A549 (cell line): ENCODE results near the gene GXYLT1. TPM values are rescaled to one million over a fixed set of nuclear protein-coding genes. Genes with fewer than 3 reads are reported as not detected.
A peak's percentile ranks its signal among the peaks of the same experiment; 100 is the strongest.

Experiments used
- ATAC-seq, 2 experiments: fragments of 200-7000 bp in 1 of 2; fragments of >200 bp in 1 of 2; cut with Nextera tagmentation in 1 of 2; cut with Tn5 transposase in 1 of 2; 3 replicates each; pipeline versions ENCODE4 v1.8.0 to v1.9.1; 2018 to 2020; ENCODE audit warnings: mild to moderate bottlenecking in 1 of 2, moderate library complexity in 1 of 2
- CTCF ChIA-PET: fragments of 300-600 bp; sonication (Branson Sonifier 250); formaldehyde crosslinking; extraction: SDS; loops from one replicate; lab custom pipeline; 2021; ENCODE audit warnings: antibody characterized with exemption, inconsistent platforms; lab: Yijun Ruan, JAX
- POLR2A ChIA-PET: fragments of 350-600 bp; formaldehyde crosslinking; extraction: SDS; loops from one replicate; lab custom pipeline; 2021; ENCODE audit warnings: antibody characterized with exemption, inconsistent platforms; lab: Yijun Ruan, JAX
- DNase-seq, 2 experiments: peaks; one replicate each; pipeline versions ENCODE4 v3.0.0 to v3.0.0-alpha.2; 2011 to 2016; ENCODE audit warnings: low read depth in 1 of 2, low spot score in 1 of 2
- FAIRE-seq: peaks from 2 replicates; lab custom pipeline; 2011; peaks lifted over from hg19 to GRCh38; lab: Jason Lieb, UNC
- H3K27ac ChIP-seq, 2 experiments: fragments of >200 bp; sonication (Bioruptor Twin); formaldehyde crosslinking; 3 replicates each; pipeline ENCODE4 v1.5.1; 2016 to 2017
- H3K4me1 ChIP-seq: fragments of >200 bp; sonication (Bioruptor Twin); formaldehyde crosslinking; 3 replicates; pipeline ENCODE4 v1.6.1; 2016
- H3K4me2 ChIP-seq: fragments of >200 bp; sonication (Bioruptor Twin); formaldehyde crosslinking; 3 replicates; pipeline ENCODE4 v1.6.1; 2016
- H3K4me3 ChIP-seq: fragments of >200 bp; sonication (Bioruptor Twin); formaldehyde crosslinking; 3 replicates; pipeline ENCODE4 v1.5.1; 2016
- H3K9me3 ChIP-seq: fragments of >200 bp; sonication (Bioruptor Twin); formaldehyde crosslinking; 3 replicates; pipeline ENCODE4 v1.6.1; 2016
- BHLHE40 ChIP-seq: IDR thresholded peaks from 2 replicates; pipeline ENCODE4 v1.6.1; 2012; ENCODE audit warnings: low read depth, low read length, inconsistent platforms
- CBX2 ChIP-seq: fragments of 200-600 bp; sonication (generic); IDR thresholded peaks from 2 replicates; pipeline ENCODE4 v1.6.1; 2016; ENCODE audit warnings: low read depth, mild to moderate bottlenecking, borderline replicate concordance
- CEBPB ChIP-seq, 2 experiments: fragments of >200 bp in 1 of 2; sonication (Bioruptor Twin) in 1 of 2; formaldehyde crosslinking in 1 of 2; IDR thresholded peaks; 2 replicates each; pipeline ENCODE4 v1.6.1; 2012 to 2016
- CHD2 ChIP-seq: fragments of 150-350 bp; IDR thresholded peaks from 2 replicates; pipeline ENCODE4 v1.6.1; 2014; ENCODE audit warnings: low read length; ENCODE audit not compliant: partially characterized antibody
- CHD4 ChIP-seq: fragments of 200-600 bp; sonication (generic); IDR thresholded peaks from 2 replicates; pipeline ENCODE4 v1.6.1; 2016; ENCODE audit warnings: antibody characterized with exemption, mild to moderate bottlenecking, borderline replicate concordance
- EHF ChIP-seq: fragments of 250-450 bp; sonication (Bioruptor Pico); IDR thresholded peaks from 2 replicates; pipeline ENCODE4 v1.5.0; 2020; ENCODE audit warnings: mild to moderate bottlenecking
- ESRRA ChIP-seq: fragments of 150-350 bp; IDR thresholded peaks from 2 replicates; pipeline ENCODE4 v1.6.1; 2014; ENCODE audit warnings: mild to moderate bottlenecking, low read length, borderline replicate concordance
- FOSB ChIP-seq: fragments of 250-450 bp; sonication (Bioruptor Pico); IDR thresholded peaks from 2 replicates; pipeline ENCODE4 v1.5.0; 2020; ENCODE audit warnings: mild to moderate bottlenecking, moderate library complexity
- FOSL2 ChIP-seq, 2 experiments: fragments of 450-650 bp in 1 of 2; fragments of >200 bp in 1 of 2; sonication (Bioruptor Twin) in 1 of 2; formaldehyde crosslinking; IDR thresholded peaks; 2 replicates each; pipeline versions ENCODE4 v1.5.0 to v1.6.1; 2016 to 2020; ENCODE audit warnings: mild to moderate bottlenecking in 1 of 2, moderate library complexity in 1 of 2
- GATA3 ChIP-seq: IDR thresholded peaks from 2 replicates; pipeline ENCODE4 v1.6.1; 2012; ENCODE audit warnings: borderline replicate concordance
- HEYL ChIP-seq: fragments of 250-450 bp; sonication (Bioruptor Pico); IDR thresholded peaks from 2 replicates; pipeline ENCODE4 v1.8.0; 2021; ENCODE audit warnings: mild to moderate bottlenecking, moderate library complexity
- HOXA7 ChIP-seq: fragments of 250-450 bp; sonication (Bioruptor Pico); IDR thresholded peaks from 2 replicates; pipeline ENCODE4 v1.5.0; 2020; ENCODE audit warnings: mild to moderate bottlenecking, moderate library complexity
- HOXB13 ChIP-seq: fragments of 250-450 bp; sonication (Bioruptor Pico); IDR thresholded peaks from 2 replicates; pipeline ENCODE4 v1.5.0; 2020; ENCODE audit warnings: low read depth, mild to moderate bottlenecking, moderate library complexity
- JUNB ChIP-seq: fragments of >200 bp; sonication (Bioruptor Twin); formaldehyde crosslinking; IDR thresholded peaks from 2 replicates; pipeline ENCODE4 v1.6.1; 2016
- KDM1A ChIP-seq: fragments of 200-600 bp; sonication (generic); IDR thresholded peaks from 2 replicates; pipeline ENCODE4 v1.6.1; 2016; ENCODE audit warnings: low read depth, mild to moderate bottlenecking
- MAFK ChIP-seq: fragments of 450-650 bp; IDR thresholded peaks from 2 replicates; pipeline ENCODE4 v1.6.1; 2014; ENCODE audit not compliant: partially characterized antibody
- NFE2L2 ChIP-seq: fragments of 150-350 bp; conservative IDR thresholded peaks from 2 replicates; pipeline ENCODE4 v1.6.1; 2014; ENCODE audit warnings: low read length
- NR3C1 ChIP-seq: fragments of >200 bp; sonication (Bioruptor Twin); formaldehyde crosslinking; IDR thresholded peaks from 3 replicates; pipeline ENCODE4 v1.6.1; 2017
- RAD21 ChIP-seq, 2 experiments: fragments of >200 bp in 1 of 2; sonication (Bioruptor Twin) in 1 of 2; formaldehyde crosslinking in 1 of 2; IDR thresholded peaks in 1 of 2; conservative IDR thresholded peaks in 1 of 2; 2 replicates in 1 of 2; 3 replicates in 1 of 2; pipeline ENCODE4 v1.6.1; 2012 to 2018; ENCODE audit warnings: inconsistent platforms in 1 of 2
- RARB ChIP-seq: fragments of 250-450 bp; sonication (Bioruptor Pico); IDR thresholded peaks from 2 replicates; pipeline ENCODE4 v1.8.0; 2021; ENCODE audit warnings: mild to moderate bottlenecking, moderate library complexity
- RCOR1 ChIP-seq: fragments of 150-350 bp; IDR thresholded peaks from 2 replicates; pipeline ENCODE4 v1.6.1; 2014; ENCODE audit warnings: antibody characterized with exemption, low read length, low read depth
- RFX5 ChIP-seq: fragments of 450-650 bp; IDR thresholded peaks from 2 replicates; pipeline ENCODE4 v1.7.1; 2014; ENCODE audit warnings: antibody characterized with exemption, mild to moderate bottlenecking, moderate library complexity
- SMC3 ChIP-seq: fragments of >200 bp; sonication (Bioruptor Twin); formaldehyde crosslinking; IDR thresholded peaks from 3 replicates; pipeline ENCODE4 v1.6.1; 2018; ENCODE audit warnings: inconsistent platforms
- SREBF2 ChIP-seq: fragments of 450-650 bp; IDR thresholded peaks from 2 replicates; pipeline ENCODE4 v1.6.1; 2014; ENCODE audit warnings: mild to moderate bottlenecking, moderate library complexity
- TFCP2L1 ChIP-seq: fragments of 250-450 bp; sonication (Bioruptor Pico); IDR thresholded peaks from 2 replicates; pipeline ENCODE4 v1.5.0; 2021; ENCODE audit warnings: mild to moderate bottlenecking
- ZSCAN20 ChIP-seq: fragments of 250-450 bp; sonication (Bioruptor Pico); IDR thresholded peaks from 2 replicates; pipeline ENCODE4 v1.8.0; 2022; ENCODE audit warnings: mild to moderate bottlenecking, moderate library complexity
- WGBS: methylation state at CpG from one replicate; pipeline ENCODE4 v1.1.6; 2017; ENCODE audit errors: missing lambda C conversion rate; 5-methylcytosine and 5-hydroxymethylcytosine counted together
- polyA plus RNA-seq, 4 experiments: library from polyadenylated mRNA; depleted of rRNA in 3 of 4; stranded (reverse); fragments of >200 nt; fragmentation: RNase III in 1 of 4; extraction: RNeasy Plus Mini Kit Qiagen cat#74134 plus additional on column Dnase treatment in 1 of 4; gene quantifications; 2 replicates in 3 of 4; 3 replicates in 1 of 4; pipeline ENCODE4 v1.2.3, GENCODE V29; 2011 to 2017
- TF ChIP-seq, protein P1 (sequence below): fragments of 150-350 bp; IDR thresholded peaks from 2 replicates; pipeline ENCODE4 v1.6.1; 2014; ENCODE audit warnings: low read depth, mild to moderate bottlenecking, low read length
- TF ChIP-seq, protein P2 (sequence below): fragments of >200 bp; sonication (Bioruptor Twin); formaldehyde crosslinking; IDR thresholded peaks from 3 replicates; pipeline ENCODE4 v1.5.1; 2016
- TF ChIP-seq, protein P3 (sequence below): fragments of 450-650 bp; IDR thresholded peaks from 2 replicates; pipeline ENCODE4 v1.6.1; 2014; ENCODE audit warnings: antibody characterized with exemption
- TF ChIP-seq, protein P4 (sequence below): fragments of >200 bp; sonication (Bioruptor Twin); formaldehyde crosslinking; IDR thresholded peaks from 3 replicates; pipeline ENCODE4 v1.6.1; 2016
- TF ChIP-seq, protein P5 (sequence below): IDR thresholded peaks from 2 replicates; pipeline ENCODE4 v1.6.1; 2012; ENCODE audit warnings: low read depth, borderline replicate concordance
- TF ChIP-seq, protein P6 (sequence below): IDR thresholded peaks from 2 replicates; pipeline ENCODE4 v1.6.1; 2012
- TF ChIP-seq, protein P7 (sequence below): fragments of >200 bp; sonication (Bioruptor Twin); formaldehyde crosslinking; IDR thresholded peaks from 2 replicates; pipeline ENCODE4 v1.6.1; 2016

Gene GXYLT1
- polyA plus RNA-seq, 2 of the 4 experiments (the other 2 are of a cell fraction) = 11.2 to 25.0 TPM

DNA sequence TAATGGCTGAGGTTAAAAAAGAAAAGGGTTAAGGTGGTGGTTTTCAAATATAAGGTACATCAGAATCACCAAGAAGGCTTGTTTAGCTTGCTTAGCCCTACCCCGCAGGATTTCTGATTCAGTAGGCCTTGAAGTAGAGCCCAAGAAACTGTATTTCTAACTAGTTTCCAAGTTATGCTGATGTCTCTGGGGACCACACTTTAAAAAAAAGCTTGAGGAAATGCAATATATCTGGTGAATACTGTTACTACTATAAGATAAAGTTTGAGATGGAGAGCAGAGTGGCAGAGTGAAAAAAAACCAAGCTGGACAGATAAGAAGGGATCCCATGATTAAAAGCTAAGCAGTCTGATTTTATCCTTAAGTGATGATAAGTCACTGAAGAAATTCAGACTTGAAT lies 18.3 kb upstream of the GXYLT1 start:
- peak overlapping the region; percentile 71 for H3K4me2 ChIP-seq
- no peak for TF ChIP-seq BHLHE40
- TF ChIP-seq EHF = no peak
- no peak for TF ChIP-seq ESRRA
- TF ChIP-seq CEBPB (IDR thresholded peaks at IDR 0.05) = no peak
- no peak for TF ChIP-seq RARB
- no peak for TF ChIP-seq HOXA7
- TF ChIP-seq RFX5 = no peak
- no peak for TF ChIP-seq TFCP2L1 (CRISPR knock-in tag)
- TF ChIP-seq SMC3 = no peak
- TF ChIP-seq NR3C1 = no peak
- TF ChIP-seq SREBF2 = no peak
- TF ChIP-seq CHD2 = no peak
- TF ChIP-seq MAFK = no peak
- TF ChIP-seq, all 56 proteins: peak for 0
- FAIRE-seq (no peak), ATAC-seq (peak; percentile 27 to 43; a peak in 3 of 6 replicates), DNase-seq (no peak)
- Histone ChIP-seq H3K4me3 (no peak overlapping the region), H3K27ac (peak overlapping the region; percentile 67 to 81), H3K4me1 (peaks cover 67% of the 10 kb centered on the region), H3K9me3 (no peaks in the 10 kb centered on the region)
- WGBS = 95% methylated on average over 1 of the region's 1 CpG
- POLR2A ChIA-PET = no interaction called here
- CTCF ChIA-PET = interaction anchor here (3.0 kb wide), 1 partner anchor 17 kb away, joined by 10 read pairs; no protein-coding TSS in a partner anchor

DNA sequence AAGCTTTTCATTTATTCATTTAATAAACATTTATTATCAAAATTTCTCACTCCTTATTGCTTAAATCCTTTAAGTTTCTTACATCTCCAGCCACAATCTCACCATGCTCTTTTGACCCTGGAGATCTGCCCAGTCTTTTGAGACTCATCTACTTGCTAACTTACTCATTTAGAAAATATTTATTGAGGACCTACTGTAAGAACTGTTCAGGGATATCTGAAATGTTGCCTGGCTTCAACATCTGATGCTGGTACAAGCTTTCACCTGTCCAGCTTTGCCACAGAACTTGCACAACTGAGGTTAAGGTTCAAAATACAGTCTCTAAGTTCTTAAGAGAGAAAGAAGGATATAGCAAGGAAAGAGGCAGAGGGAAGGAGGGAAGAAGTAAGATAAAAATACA lies 17.5 kb upstream of the GXYLT1 start:
- H3K4me2 ChIP-seq = peak overlapping the region; percentile 71
- peak overlapping the region; percentile 67 to 81 for H3K27ac ChIP-seq
- peak in 1 of 2 experiments; percentile 56 for DNase-seq
- ChIA-PET CTCF (interaction anchor here (3.0 kb wide), 1 partner anchor 17 kb away, joined by 10 read pairs; no protein-coding TSS in a partner anchor), POLR2A (no interaction called here)
- ATAC-seq = peak; percentile 62 to 77; a peak in 5 of 6 replicates
- peaks cover 75% of the 10 kb centered on the region for H3K4me1 ChIP-seq
- peak; percentile 92 for FAIRE-seq
- H3K9me3 ChIP-seq = no peaks in the 10 kb centered on the region
- no peak overlapping the region for H3K4me3 ChIP-seq
- TF ChIP-seq FOSB (CRISPR knock-in tag) (no peak), JUNB (peak; percentile 44; the same call in 1 of the 2 replicates), BHLHE40 (no peak), NFE2L2 (no peak), RFX5 (no peak), FOSL2 (IDR thresholded peaks at IDR 0.05) (no peak), FOSL2 (CRISPR knock-in tag; IDR thresholded peaks at IDR 0.05) (0 out of 2 replicates have a peak, but pooled peaks have one; percentile 25), CBX2 (no peak), CEBPB (IDR thresholded peaks at IDR 0.05) (peak; percentile 22 to 79; a peak in 3 of 4 replicates), RCOR1 (no peak), HEYL (CRISPR knock-in tag) (no peak), ZSCAN20 (CRISPR knock-in tag) (no peak), HOXB13 (CRISPR knock-in tag) (no peak), RAD21 (conservative IDR thresholded peaks at IDR 0.05 in 1 of 2, IDR thresholded peaks at IDR 0.05 in 1 of 2) (peak in 1 of 2 experiments; percentile 9; a peak in 1 of 5 replicates), TFCP2L1 (CRISPR knock-in tag) (no peak), GATA3 (no peak; the same call in 1 of the 2 replicates), EHF (no peak), KDM1A (no peak), SMC3 (no peak), CHD4 (no peak)
- TF ChIP-seq, protein P1, sequence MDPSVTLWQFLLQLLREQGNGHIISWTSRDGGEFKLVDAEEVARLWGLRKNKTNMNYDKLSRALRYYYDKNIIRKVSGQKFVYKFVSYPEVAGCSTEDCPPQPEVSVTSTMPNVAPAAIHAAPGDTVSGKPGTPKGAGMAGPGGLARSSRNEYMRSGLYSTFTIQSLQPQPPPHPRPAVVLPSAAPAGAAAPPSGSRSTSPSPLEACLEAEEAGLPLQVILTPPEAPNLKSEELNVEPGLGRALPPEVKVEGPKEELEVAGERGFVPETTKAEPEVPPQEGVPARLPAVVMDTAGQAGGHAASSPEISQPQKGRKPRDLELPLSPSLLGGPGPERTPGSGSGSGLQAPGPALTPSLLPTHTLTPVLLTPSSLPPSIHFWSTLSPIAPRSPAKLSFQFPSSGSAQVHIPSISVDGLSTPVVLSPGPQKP = no peak
- TF ChIP-seq, protein P2, sequence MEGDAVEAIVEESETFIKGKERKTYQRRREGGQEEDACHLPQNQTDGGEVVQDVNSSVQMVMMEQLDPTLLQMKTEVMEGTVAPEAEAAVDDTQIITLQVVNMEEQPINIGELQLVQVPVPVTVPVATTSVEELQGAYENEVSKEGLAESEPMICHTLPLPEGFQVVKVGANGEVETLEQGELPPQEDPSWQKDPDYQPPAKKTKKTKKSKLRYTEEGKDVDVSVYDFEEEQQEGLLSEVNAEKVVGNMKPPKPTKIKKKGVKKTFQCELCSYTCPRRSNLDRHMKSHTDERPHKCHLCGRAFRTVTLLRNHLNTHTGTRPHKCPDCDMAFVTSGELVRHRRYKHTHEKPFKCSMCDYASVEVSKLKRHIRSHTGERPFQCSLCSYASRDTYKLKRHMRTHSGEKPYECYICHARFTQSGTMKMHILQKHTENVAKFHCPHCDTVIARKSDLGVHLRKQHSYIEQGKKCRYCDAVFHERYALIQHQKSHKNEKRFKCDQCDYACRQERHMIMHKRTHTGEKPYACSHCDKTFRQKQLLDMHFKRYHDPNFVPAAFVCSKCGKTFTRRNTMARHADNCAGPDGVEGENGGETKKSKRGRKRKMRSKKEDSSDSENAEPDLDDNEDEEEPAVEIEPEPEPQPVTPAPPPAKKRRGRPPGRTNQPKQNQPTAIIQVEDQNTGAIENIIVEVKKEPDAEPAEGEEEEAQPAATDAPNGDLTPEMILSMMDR = no peak
- TF ChIP-seq, protein P3, sequence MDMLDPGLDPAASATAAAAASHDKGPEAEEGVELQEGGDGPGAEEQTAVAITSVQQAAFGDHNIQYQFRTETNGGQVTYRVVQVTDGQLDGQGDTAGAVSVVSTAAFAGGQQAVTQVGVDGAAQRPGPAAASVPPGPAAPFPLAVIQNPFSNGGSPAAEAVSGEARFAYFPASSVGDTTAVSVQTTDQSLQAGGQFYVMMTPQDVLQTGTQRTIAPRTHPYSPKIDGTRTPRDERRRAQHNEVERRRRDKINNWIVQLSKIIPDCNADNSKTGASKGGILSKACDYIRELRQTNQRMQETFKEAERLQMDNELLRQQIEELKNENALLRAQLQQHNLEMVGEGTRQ = no peak
- TF ChIP-seq, protein P4, sequence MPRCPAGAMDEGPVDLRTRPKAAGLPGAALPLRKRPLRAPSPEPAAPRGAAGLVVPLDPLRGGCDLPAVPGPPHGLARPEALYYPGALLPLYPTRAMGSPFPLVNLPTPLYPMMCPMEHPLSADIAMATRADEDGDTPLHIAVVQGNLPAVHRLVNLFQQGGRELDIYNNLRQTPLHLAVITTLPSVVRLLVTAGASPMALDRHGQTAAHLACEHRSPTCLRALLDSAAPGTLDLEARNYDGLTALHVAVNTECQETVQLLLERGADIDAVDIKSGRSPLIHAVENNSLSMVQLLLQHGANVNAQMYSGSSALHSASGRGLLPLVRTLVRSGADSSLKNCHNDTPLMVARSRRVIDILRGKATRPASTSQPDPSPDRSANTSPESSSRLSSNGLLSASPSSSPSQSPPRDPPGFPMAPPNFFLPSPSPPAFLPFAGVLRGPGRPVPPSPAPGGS = no peak
- TF ChIP-seq, protein P5, sequence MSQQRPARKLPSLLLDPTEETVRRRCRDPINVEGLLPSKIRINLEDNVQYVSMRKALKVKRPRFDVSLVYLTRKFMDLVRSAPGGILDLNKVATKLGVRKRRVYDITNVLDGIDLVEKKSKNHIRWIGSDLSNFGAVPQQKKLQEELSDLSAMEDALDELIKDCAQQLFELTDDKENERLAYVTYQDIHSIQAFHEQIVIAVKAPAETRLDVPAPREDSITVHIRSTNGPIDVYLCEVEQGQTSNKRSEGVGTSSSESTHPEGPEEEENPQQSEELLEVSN = no peak
- TF ChIP-seq, protein P6, sequence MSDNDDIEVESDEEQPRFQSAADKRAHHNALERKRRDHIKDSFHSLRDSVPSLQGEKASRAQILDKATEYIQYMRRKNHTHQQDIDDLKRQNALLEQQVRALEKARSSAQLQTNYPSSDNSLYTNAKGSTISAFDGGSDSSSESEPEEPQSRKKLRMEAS = 0 out of 2 replicates have a peak, but pooled peaks have one; percentile 33
- TF ChIP-seq, protein P7, sequence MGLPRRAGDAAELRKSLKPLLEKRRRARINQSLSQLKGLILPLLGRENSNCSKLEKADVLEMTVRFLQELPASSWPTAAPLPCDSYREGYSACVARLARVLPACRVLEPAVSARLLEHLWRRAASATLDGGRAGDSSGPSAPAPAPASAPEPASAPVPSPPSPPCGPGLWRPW = no peak
